Stimulated activated naive CD4-positive, alpha-beta T cell treated with Interleukin-2 at 50 U/mL for 16 hours (primary cell): ENCODE measurements around the gene PSAPL1.

Source experiments
- DNase-seq: peaks from one replicate; lab custom pipeline; 2025; lab: John Stamatoyannopoulos, UW

The PSAPL1 gene

DNA sequence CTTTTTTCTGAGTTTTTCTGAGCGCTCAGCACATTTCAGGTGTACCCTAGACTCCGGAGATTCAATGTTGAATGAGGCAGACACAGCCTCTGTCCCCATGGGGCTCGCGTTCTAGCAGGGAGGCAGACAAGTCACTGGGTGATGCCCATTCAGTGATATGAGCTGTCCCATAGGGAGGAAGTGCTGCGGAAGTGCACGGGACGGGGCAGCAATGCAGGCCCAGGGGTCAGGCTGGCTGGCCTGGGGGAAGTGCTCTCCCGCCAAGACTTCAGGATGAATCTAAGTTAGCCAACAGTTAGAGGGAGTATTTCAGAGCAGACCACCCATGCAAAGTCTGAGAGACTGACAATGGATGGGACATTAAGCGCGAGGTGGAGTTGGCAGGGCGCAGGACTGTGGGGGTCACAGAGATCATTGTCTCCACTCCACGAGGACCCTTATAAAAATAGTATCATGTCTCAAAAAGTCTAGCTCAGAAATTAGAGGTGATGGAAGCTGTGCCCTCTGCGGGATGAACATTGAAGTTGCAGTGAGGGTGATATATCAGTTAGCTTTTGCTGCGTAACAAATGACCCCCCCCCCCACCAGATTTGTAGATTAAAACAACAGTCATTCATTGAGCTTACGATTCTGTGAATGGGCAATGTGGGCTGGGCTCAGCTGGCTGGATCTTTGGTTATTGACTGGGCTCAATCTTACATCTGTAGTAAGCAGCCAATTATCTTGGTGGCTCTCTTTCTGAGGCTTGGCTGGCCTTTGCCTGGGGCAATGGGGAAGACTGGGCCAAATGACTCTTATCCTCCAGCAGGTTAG lies 16.4 kb downstream of the PSAPL1 start:
- no peak for DNase-seq

- DNase-seq: no peak
Measured at GRCh38 chr4:7417639-7418038, 17.1 kb downstream of the PSAPL1 start.

DNA sequence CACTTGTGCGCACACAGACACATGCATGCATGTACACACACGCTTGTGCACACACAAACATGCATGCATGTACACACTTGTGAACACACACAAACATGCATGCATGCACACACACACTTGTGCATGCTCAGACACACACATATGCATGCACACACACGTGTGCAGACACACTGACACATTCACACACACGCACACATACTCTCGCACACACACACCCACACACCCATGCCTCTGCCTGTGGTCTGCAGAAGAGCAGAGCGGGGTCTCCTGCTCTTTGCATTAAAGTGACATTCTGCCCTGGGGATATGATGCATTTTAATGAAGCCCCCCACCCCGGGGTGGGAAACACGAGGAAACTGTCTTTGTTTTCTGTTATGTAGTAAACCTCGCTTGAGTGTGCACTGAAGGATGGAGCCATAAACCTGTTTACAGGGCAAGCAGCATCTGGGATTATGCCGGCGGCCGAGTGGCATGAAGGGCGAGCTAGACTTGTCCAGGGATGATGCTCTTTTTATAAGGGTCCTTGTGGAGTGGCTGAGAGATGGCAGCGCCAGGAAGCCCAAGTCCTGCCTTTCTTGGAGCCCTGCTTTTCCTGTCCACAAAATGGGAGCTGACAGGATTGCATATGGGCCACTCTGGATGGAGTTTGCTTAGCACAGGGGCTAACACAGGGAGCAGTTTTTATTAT lies 17.8 kb downstream of the PSAPL1 start:
- no peak for DNase-seq

GRCh38 chr4:7415927-7416686 lies 18.6 kb downstream of the PSAPL1 start:
- no peak for DNase-seq

- DNase-seq: no peak
Measured at GRCh38 chr4:7414736-7415510, 19.8 kb downstream of the PSAPL1 start.

GRCh38 chr4:7414046-7414445 lies 20.7 kb downstream of the PSAPL1 start:
- no peak for DNase-seq

DNA sequence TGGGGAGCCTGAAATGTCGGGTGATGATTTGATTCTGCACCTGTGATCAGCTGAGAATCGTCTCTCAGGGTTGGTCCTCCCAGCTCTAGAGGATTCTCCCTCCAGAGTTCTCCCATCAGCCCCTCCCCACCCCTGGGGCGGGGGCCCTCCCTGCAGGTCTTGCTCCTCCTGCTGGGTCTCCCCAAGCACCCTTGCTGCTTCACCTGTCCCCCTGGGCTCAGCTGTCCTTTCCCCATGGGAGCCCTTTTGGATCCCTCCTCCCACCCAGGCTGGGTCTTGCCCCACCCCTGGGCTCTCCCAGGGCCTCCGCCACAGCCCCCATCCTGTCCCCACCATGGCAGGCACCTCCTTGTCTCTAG lies 22.2 kb downstream of the PSAPL1 start:
- DNase-seq: no peak

GRCh38 chr4:7411896-7412553 lies 22.7 kb downstream of the PSAPL1 start:
- DNase-seq: no peak

DNA sequence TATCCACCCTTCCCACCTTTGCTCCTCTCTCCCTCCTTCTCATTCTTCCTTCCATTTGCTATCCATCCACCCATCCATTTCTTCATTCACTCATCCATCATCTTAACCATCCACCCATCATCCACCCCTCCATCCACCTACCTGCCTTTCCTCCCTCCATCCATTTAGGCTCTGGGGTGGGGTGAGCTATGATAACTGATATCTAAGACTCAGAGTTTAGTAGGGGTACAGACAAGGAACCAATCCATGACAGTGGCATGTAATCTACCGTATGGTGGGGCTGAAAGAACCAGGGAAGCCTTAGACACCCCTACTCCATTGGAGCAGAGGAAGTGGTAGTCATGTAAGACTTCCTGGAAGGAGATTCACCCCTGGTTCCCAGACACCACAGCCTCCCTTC lies 23.2 kb downstream of the PSAPL1 start:
- no peak for DNase-seq

DNA sequence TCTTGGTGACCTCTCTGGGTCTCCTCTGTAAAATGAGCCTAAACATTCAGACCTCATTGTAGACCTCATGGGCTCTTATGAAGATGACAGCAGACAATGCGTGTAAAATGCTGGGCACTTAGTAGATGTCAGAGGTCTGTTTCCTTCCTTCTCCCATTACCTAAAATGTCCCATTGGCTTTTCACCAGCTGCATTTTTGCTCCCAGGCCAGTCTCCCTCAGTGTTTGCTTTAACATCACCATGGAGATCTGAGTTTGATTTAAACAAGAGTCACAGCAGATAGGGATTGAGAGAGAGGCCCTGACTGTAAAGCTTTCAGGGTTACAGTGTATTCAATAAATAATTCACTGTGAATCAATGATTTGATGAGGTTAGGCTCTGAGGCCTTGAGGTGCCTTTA lies 24.3 kb downstream of the PSAPL1 start:
- DNase-seq: no peak

- no peak for DNase-seq
Measured at GRCh38 chr4:7408166-7408565, 26.6 kb downstream of the PSAPL1 start.

GRCh38 chr4:7403001-7403400 lies 31.7 kb downstream of the PSAPL1 start:
- no peak for DNase-seq

DNA sequence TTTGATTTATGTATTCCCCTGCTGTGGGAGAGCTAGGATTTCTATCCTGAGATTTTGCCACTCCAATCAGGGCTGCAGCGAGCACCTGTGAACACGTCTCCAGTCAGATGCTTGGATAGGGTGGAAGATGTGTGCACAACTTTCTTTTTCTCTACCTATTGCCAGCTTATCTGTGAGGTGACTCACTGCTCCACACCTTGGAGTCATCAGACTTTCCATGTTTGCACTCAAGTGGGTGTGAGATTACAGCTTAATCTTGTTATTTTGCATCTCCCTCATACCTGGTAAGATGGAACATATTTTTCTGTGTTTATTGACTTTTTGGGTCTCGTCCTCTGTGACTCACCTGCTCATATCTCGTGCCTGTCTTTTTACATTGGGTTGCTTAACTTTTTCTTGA lies 32.2 kb downstream of the PSAPL1 start:
- DNase-seq: no peak

DNA sequence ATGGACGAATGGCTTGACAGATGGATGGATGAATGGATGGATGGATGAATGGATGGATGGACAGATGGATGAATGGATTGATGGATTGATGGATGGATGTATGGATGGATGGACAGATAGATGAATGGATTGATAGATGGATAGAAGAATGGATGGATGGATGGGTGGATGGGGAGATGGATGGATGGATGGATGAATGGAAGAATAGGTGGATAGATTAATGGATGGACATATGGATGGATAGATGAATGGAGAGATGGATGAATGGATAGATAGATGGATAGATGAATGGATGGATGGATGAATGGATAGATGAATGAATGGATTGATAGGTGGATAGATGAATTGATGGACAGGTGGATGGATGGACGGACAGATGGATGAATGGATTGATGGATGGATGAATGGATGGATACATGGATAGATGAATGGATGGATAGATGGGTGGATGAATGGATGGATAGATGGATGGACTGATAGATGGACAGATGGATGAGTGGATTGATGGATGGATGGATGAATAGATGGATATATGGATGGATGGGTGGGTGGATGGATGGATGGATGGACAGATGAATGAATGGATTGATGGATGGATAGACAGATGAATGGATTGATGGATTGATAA lies 33.9 kb downstream of the PSAPL1 start:
- no peak for DNase-seq

- no peak for DNase-seq
Measured at GRCh38 chr4:7399440-7400234, 35.1 kb downstream of the PSAPL1 start.

DNA sequence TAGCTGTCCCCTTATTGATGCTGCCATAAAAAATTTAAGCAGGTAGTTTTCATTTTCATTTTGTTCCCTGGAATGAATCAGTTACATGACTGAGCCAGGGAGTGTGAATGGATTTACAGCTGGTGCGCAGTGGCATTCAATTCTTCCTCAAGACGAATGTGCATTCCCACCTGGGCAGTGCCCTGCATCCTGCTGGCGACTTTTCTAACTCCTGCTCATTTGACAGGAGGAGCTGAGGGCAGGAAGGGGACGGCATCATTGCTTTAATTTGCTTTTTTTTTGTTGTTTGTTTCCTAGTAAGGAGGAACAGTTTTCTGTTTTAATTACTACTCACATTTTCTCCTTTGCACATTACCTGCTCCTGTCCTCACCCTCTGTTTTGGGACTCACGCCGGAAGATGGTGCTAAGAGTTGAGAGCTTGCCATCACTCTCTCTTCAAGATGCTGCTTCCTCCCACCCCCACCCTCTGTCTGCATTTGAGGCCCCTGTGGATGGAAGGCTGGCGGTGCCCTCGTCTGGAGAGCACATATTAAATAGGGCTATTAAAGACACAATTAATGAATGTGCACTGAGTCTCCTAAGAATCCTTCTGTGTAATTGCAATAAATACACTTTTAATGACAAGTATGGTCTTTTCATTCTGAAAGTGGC lies 35.8 kb downstream of the PSAPL1 start:
- DNase-seq: no peak

DNA sequence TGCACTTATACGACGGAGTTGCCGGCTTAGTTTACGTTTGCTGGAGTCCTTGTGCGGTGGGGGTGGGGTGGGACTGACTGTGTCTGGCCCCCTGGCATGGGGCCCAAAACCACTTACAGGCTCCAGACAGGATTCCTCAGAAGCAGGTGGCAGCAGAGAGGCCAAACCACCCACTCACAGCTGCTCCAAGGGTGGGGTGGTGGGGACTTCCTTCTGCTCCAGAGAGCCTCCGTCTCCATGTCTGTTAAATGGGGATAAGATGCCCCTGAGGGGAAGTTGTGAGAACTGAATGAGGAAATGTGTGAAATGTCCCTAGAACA lies 36.7 kb downstream of the PSAPL1 start:
- DNase-seq: no peak

DNA sequence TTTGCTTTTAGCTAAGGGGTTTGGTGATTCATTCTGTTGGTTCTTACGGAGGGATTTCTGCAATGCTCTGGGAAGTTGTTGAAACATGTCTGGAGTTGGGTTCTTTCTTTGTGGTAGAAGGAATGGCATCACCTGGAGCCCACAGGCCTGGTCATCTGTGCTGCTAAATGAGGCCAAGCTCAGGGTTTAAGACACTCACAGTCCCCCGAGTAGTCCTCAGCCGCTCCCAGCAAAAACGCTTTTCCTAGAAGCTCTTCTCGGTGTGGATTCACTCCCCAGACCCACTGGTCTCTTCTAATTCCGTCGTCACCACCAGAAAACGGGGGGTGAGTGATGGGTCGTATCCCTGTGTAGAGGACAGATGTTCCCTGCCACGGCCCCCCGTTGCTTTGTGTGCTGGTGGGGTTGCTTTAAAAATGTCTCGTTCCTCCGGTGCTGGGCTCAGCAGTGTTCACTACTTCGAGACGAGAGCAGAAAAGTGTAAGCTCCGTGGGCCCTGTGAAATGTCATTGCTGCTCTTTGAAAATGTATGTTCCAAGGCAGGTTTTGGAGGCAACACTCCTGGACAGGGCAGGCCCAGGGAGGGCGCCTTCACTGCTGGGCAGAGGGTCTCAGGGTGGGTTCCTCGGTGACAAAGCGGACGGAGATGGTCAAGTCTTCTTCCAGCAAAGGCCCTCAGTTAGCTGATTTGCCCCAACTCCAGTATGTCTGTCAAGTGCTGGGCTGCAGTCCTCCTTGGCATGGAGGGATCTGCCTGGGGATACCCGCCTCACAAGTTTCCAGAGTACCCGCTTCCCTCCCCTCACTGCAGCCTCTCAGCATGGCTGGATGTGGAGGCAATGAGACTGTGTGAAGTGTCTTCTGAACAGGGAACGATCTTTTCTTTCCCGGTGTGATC lies 37.3 kb downstream of the PSAPL1 start:
- DNase-seq: no peak
